Mucosa of descending colon (tissue), 3 donors: ENCODE measurements around the gene UCK2. TPM values are rescaled to one million over a fixed set of nuclear protein-coding genes. Genes with fewer than 3 reads are reported as not detected.

ENCODE experiments used
- ATAC-seq: fragments of 200-7000 bp; cut with Tn5 transposase; one replicate; pipeline ENCODE4 v1.9.1; 2020; ENCODE audit warnings: mild to moderate bottlenecking, moderate library complexity
- DNase-seq, 3 donors: peaks; one replicate each; pipeline ENCODE4 v3.0.0-alpha.2; 2020
- H3K36me3 ChIP-seq: fragments of 200-600 bp; one replicate; pipeline ENCODE4 v1.8.0; 2021; ENCODE audit warnings: low read depth, mild to moderate bottlenecking
- H3K4me1 ChIP-seq: fragments of 200-600 bp; one replicate; pipeline ENCODE4 v1.8.0; 2021; ENCODE audit warnings: low read depth, mild to moderate bottlenecking
- H3K4me3 ChIP-seq: fragments of 200-600 bp; one replicate; pipeline ENCODE4 v1.8.0; 2021; ENCODE audit warnings: mild to moderate bottlenecking
- H3K9me3 ChIP-seq: fragments of 200-600 bp; one replicate; pipeline ENCODE4 v1.8.0; 2021; ENCODE audit warnings: mild to moderate bottlenecking
- intact Hi-C, 2 donors: fragments of 100-400 bp; cut with DNase I in 1 of 2; cut with micrococcal nuclease in 1 of 2; formaldehyde crosslinking; loops; one replicate each; pipeline versions ENCODE4 v1.11.0 to v1.11.1; 2022; cut with DNase I, micrococcal nuclease
- total RNA-seq, 3 donors: library from RNA; stranded (reverse); fragmentation: NEBNext Ultra II Directional in 2 of 3; extraction: Animal tissue kit (Norgen Biotek cat#: 25700) in 2 of 3; gene quantifications; one replicate each; pipeline versions ENCODE4 v1.2.1 to v1.2.4, GENCODE V29; 2021 to 2023
- TF ChIP-seq, protein P1 (sequence below): fragments of 200-600 bp; IDR thresholded peaks from one replicate; pipeline ENCODE4 v1.8.0; 2022; ENCODE audit warnings: antibody characterized with exemption, mild to moderate bottlenecking
- donor health status: DM: no; HTN: no; CAD: no; lungs with moderate emphysema.
- donor health status: DM: no; HTN: no; CAD: no.
- donor health status: DM: no; HTN: yes; CAD: no.

UCK2 gene
- total RNA-seq, 3 donors from 2014 or later, result 41.6 to 86.5 (median 51.8) TPM

DNA sequence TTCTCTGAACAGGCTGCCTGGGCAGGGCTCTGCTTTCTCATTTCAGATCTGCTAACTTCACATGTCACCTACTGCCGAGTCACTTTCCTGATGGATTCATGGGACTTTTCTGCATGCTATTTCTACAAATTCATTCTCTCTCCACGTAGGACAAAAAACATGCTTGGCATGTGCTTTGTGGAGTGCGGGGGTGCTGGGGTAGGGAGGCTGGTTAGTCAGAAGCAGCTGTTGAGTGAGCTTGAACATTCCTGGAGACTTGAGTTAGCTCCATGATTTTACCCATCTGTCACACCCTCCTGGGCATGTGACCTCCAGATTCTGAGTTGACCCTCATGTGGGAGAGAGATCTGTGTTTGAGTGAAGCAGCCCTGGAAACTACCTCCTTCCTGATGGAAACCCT lies 71.4 kb downstream of the UCK2 start:
- TF ChIP-seq, protein P1, sequence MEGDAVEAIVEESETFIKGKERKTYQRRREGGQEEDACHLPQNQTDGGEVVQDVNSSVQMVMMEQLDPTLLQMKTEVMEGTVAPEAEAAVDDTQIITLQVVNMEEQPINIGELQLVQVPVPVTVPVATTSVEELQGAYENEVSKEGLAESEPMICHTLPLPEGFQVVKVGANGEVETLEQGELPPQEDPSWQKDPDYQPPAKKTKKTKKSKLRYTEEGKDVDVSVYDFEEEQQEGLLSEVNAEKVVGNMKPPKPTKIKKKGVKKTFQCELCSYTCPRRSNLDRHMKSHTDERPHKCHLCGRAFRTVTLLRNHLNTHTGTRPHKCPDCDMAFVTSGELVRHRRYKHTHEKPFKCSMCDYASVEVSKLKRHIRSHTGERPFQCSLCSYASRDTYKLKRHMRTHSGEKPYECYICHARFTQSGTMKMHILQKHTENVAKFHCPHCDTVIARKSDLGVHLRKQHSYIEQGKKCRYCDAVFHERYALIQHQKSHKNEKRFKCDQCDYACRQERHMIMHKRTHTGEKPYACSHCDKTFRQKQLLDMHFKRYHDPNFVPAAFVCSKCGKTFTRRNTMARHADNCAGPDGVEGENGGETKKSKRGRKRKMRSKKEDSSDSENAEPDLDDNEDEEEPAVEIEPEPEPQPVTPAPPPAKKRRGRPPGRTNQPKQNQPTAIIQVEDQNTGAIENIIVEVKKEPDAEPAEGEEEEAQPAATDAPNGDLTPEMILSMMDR, result no peak
- no peaks in the 10 kb centered on the region for H3K36me3 ChIP-seq
- H3K4me1 ChIP-seq, result no peaks in the 10 kb centered on the region
- H3K9me3 ChIP-seq, result no peaks in the 10 kb centered on the region
- DNase-seq, result no peak
- ATAC-seq, result peak; percentile 16
- intact Hi-C loops, result no loop called here
- H3K4me3 ChIP-seq, result no peak overlapping the region

DNA sequence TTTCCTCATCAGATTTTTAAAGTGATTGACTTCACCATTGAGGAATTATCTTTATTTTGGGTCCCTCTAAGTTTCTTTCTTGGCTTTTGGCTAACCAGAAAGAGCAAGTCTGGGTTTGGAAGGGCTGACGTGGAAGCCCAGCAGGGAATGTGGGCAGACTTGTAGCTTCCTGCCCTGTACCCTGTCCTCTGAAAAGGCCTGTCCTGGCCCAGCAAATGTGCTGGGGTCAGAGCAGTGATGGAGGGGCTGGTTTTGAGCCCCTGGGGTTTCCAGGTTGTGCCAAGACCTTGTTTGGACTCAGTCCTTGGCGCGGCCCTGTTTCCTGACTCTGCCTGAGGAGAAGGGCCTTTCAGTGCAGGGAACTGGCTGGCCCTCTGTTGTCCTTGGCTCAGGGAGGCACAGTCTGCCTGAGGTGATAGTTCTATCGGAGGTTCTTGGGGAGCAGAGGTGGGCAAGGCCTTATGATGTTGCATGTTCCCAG lies 72.1 kb downstream of the UCK2 start:
- TF ChIP-seq, protein P1, result no peak
- Histone ChIP-seq H3K9me3 (no peaks in the 10 kb centered on the region), H3K4me1 (no peaks in the 10 kb centered on the region), H3K36me3 (no peaks in the 10 kb centered on the region), H3K4me3 (no peak overlapping the region)
- intact Hi-C loops, result no loop called here
- no peak for ATAC-seq
- no peak for DNase-seq

DNA sequence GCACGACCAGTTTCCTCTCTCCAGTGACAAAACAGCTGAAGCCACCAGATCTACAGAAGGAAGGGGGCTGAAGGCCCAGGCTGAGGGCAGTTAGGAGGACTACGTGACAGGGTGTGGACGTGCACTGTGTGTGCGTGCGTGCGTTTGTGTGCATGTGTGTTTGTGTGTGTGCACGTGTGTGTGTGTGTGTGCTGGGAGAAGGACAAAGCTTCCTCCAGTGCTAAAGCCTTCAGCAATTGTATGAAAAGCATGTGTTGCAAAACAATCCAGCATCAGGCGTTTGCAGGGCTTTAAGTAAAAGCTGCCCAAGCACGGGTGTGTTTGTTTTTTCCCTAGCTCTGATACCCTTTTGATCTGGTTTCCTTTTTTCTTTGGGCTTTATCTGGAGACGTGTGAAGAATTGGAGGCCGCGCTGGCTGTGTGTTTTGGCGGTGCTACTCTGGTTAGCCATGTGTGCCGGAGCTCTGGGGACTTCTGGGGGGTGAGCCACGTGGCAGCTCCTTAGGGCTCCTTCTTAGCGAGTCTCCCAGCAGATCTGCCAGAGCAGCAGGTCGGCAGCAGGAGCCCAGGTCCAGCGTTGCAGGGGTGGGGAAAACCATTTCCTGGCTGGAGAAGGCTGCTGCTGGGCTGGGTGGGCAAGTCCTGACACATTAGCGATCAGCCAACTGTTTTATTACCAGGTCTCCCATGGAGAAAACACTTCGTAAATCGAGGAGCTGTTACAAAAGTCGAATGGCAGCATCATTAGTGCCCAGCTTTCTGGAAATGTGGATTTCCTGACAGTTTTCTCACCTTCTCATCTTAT lies 73.4 kb downstream of the UCK2 start:
- intact Hi-C loops, result no loop called here
- TF ChIP-seq, protein P1, result no peak

DNA sequence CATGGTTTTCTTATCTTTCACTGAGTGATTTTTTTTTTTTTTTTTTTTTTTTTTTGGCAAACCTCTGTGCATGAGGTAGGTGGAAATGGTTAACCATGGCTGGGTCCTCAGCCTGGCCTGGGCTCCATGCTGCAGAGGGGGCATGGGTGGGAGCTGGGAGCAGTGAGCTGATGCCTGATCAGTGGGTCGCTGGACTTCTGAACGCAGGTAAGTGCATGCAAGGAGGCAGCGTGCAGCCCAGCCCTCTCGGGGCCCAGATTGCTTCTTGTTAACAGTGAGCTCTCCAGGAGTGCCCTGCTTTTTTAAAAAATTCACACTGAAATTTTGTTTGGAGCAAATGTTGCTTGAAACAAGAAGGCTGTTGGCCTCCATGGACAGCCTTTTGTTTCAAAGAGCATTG lies 75.2 kb downstream of the UCK2 start:
- no peak for DNase-seq
- intact Hi-C loops, result no loop called here
- Histone ChIP-seq H3K9me3 (no peaks in the 10 kb centered on the region), H3K4me1 (no peaks in the 10 kb centered on the region), H3K36me3 (no peaks in the 10 kb centered on the region), H3K4me3 (no peak overlapping the region)
- no peak for ATAC-seq
- TF ChIP-seq, protein P1, result no peak

More for the DNA sequence above, 73.4 kb downstream of the UCK2 start:
- no peak for DNase-seq
- no peaks in the 10 kb centered on the region for H3K4me1 ChIP-seq
- no peaks in the 10 kb centered on the region for H3K9me3 ChIP-seq
- H3K36me3 ChIP-seq, result no peaks in the 10 kb centered on the region
- H3K4me3 ChIP-seq, result no peak overlapping the region
- ATAC-seq, result no peak

DNA sequence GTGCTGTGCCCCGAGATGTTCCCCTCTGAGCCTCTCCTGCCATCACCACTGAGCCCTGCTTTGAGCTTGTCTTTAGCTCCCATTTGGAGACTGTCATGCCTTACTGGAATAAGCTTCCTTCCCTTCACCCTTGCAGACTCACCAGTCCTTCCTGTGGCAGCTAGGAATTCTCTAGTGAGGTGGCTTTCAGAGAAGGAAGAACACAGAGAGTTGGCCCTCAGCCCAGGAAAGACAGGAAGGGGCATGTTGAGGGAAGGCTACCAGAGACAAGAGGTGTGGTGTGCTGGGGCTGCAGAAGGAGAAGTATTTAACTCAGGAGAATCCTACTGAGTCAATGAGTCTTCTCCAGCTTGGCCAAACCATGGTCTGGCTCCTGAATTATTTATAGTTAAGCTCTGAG lies 76.3 kb downstream of the UCK2 start:
- H3K4me1 ChIP-seq, result no peaks in the 10 kb centered on the region
- no peaks in the 10 kb centered on the region for H3K36me3 ChIP-seq
- H3K9me3 ChIP-seq, result no peaks in the 10 kb centered on the region
- DNase-seq (peak in 1 of 3 donors; percentile 62), ATAC-seq (peak; percentile 81)
- H3K4me3 ChIP-seq, result no peak overlapping the region
- TF ChIP-seq, protein P1, result no peak
- intact Hi-C loops, result no loop called here
